Uterus (tissue), 4 donors: ENCODE data around the gene KRTAP5-8. TPM values are rescaled to one million over a fixed set of nuclear protein-coding genes. Genes with fewer than 3 reads are reported as not detected.

Experiments
- DNase-seq, 2 donors: peaks; one replicate each; pipeline ENCODE4 v3.0.0-alpha.2; 2019 to 2020
- H3K27ac ChIP-seq, 2 donors: fragments of 200-600 bp; sonication (generic); 1 replicate in 1 of 2; 2 replicates in 1 of 2; pipeline ENCODE4 v1.5.1; 2016 to 2018
- H3K27me3 ChIP-seq, 2 donors: fragments of 200-600 bp; sonication (generic); one replicate each; pipeline ENCODE4 v1.5.1; 2018 to 2019; ENCODE audit warnings: control low read depth in 1 of 2
- H3K36me3 ChIP-seq, 2 donors: fragments of 200-600 bp; sonication (generic); one replicate each; pipeline ENCODE4 v1.5.1; 2019; ENCODE audit warnings: control low read depth in 1 of 2
- H3K4me1 ChIP-seq, 2 donors: fragments of 200-600 bp; sonication (generic); one replicate each; pipeline ENCODE4 v1.5.1; 2018 to 2019; ENCODE audit warnings: control low read depth in 1 of 2
- H3K4me3 ChIP-seq, 2 donors: fragments of 200-600 bp; sonication (generic); 1 replicate in 1 of 2; 2 replicates in 1 of 2; pipeline ENCODE4 v1.5.1; 2018 to 2019; ENCODE audit warnings: mild to moderate bottlenecking in 1 of 2
- H3K9me3 ChIP-seq, 2 donors: fragments of 200-600 bp; sonication (generic); one replicate each; pipeline ENCODE4 v1.5.1; 2019; ENCODE audit warnings: control low read depth in 1 of 2
- CTCF ChIP-seq, 4 experiments: fragments of 200-600 bp in 2 of 4; fragments of 450-650 bp in 2 of 4; sonication (generic) in 2 of 4; IDR thresholded peaks; one replicate each; pipeline ENCODE4 v1.5.1; 2016 to 2019; ENCODE audit warnings: antibody characterized with exemption in 4 of 4, mild to moderate bottlenecking in 2 of 4, moderate library complexity in 1 of 4
- POLR2A ChIP-seq, 2 donors: fragments of 450-650 bp; IDR thresholded peaks; one replicate each; pipeline ENCODE4 v1.6.1; 2016; ENCODE audit warnings: antibody characterized with exemption in 2 of 2, mild to moderate bottlenecking in 1 of 2, moderate library complexity in 1 of 2
- intact Hi-C: fragments of 100-400 bp; cut with DNase I; formaldehyde crosslinking; loops from one replicate; pipeline ENCODE4 v1.15.1; 2023; ENCODE audit warnings: low total_unique reads
- total RNA-seq, 4 donors: library from RNA; depleted of rRNA in 3 of 4; stranded (reverse); fragments of >200 nt in 3 of 4; gene quantifications; one replicate each; pipeline versions ENCODE4 v1.1.0 to v1.2.4, GENCODE V29; 2014 to 2023
- donor health status: DM: yes; HTN: yes; CAD: no.

Gene KRTAP5-8
- total RNA-seq, 4 donors from 2014 or later = 0.64 TPM; not detected in 3

- intact Hi-C loops = no loop called here
- no peak for TF ChIP-seq CTCF (IDR thresholded peaks at IDR 0.05)
- TF ChIP-seq POLR2A (IDR thresholded peaks at IDR 0.05) = no peak
- H3K27ac ChIP-seq = no peak overlapping the region
- DNase-seq = no peak
- no peaks in the 10 kb centered on the region for H3K27me3 ChIP-seq
- no peak overlapping the region for H3K4me3 ChIP-seq
- H3K9me3 ChIP-seq = no peaks in the 10 kb centered on the region
- H3K36me3 ChIP-seq = no peaks in the 10 kb centered on the region
- no peaks in the 10 kb centered on the region for H3K4me1 ChIP-seq
These were observed 5.3 kb downstream of the KRTAP5-8 start for GRCh38 chr11:71542879-71543777.

GRCh38 chr11:71543866-71544265 lies 6.0 kb downstream of the KRTAP5-8 start:
- DNase-seq = no peak
- Histone ChIP-seq H3K27ac (no peak overlapping the region), H3K4me3 (no peak overlapping the region), H3K4me1 (no peaks in the 10 kb centered on the region), H3K27me3 (no peaks in the 10 kb centered on the region), H3K36me3 (no peaks in the 10 kb centered on the region), H3K9me3 (no peaks in the 10 kb centered on the region)
- intact Hi-C loops = no loop called here
- TF ChIP-seq CTCF (IDR thresholded peaks at IDR 0.05) (no peak), POLR2A (IDR thresholded peaks at IDR 0.05) (no peak)

GRCh38 chr11:71544525-71545214 lies 6.8 kb downstream of the KRTAP5-8 start:
- DNase-seq = no peak
- no peaks in the 10 kb centered on the region for H3K4me1 ChIP-seq
- no peak overlapping the region for H3K27ac ChIP-seq
- no peak overlapping the region for H3K4me3 ChIP-seq
- no peaks in the 10 kb centered on the region for H3K9me3 ChIP-seq
- H3K36me3 ChIP-seq = no peaks in the 10 kb centered on the region
- TF ChIP-seq POLR2A (IDR thresholded peaks at IDR 0.05) (no peak), CTCF (IDR thresholded peaks at IDR 0.05) (no peak)
- intact Hi-C loops = no loop called here
- H3K27me3 ChIP-seq = no peaks in the 10 kb centered on the region

- intact Hi-C loops = no loop called here
- Histone ChIP-seq H3K4me3 (no peak overlapping the region), H3K4me1 (no peaks in the 10 kb centered on the region), H3K27me3 (no peaks in the 10 kb centered on the region), H3K27ac (no peak overlapping the region), H3K9me3 (no peaks in the 10 kb centered on the region), H3K36me3 (no peaks in the 10 kb centered on the region)
- TF ChIP-seq CTCF (IDR thresholded peaks at IDR 0.05) (no peak), POLR2A (IDR thresholded peaks at IDR 0.05) (no peak)
- no peak for DNase-seq
These were observed 7.7 kb downstream of the KRTAP5-8 start for GRCh38 chr11:71545405-71545966.

GRCh38 chr11:71548120-71548519 lies 10.3 kb downstream of the KRTAP5-8 start, which contains the start of gene KRTAP5-9:
Gene KRTAP5-9, plus strand, starts transcription at chr11:71548420. Its CDS starts 238 bp downstream, at chr11:71548658.
- H3K36me3 ChIP-seq = no peaks in the 10 kb centered on the region
- H3K4me1 ChIP-seq = no peaks in the 10 kb centered on the region
- H3K4me3 ChIP-seq = no peak within 1 kb of the TSS
- H3K27me3 ChIP-seq = no peaks in the 10 kb centered on the region
- intact Hi-C loops = no loop called here
- no peaks in the 10 kb centered on the region for H3K9me3 ChIP-seq
- no peak for DNase-seq
- TF ChIP-seq POLR2A (IDR thresholded peaks at IDR 0.05) (no peak), CTCF (IDR thresholded peaks at IDR 0.05) (no peak)
- H3K27ac ChIP-seq = no peak within 1 kb of the TSS
